ENCODE measurements around the gene CACNB2. TPM values are rescaled to one million over a fixed set of nuclear protein-coding genes. Genes with fewer than 3 reads are reported as not detected.
"Not testable (repeated sequence)": the region's sequence is repeated elsewhere in the genome, so short reads cannot be mapped to it uniquely, and the experiment has no call there.

The CACNB2 gene
- total and polyA plus RNA-seq, 2 experiments from 2014 or later = 101 to 172 TPM

DNA sequence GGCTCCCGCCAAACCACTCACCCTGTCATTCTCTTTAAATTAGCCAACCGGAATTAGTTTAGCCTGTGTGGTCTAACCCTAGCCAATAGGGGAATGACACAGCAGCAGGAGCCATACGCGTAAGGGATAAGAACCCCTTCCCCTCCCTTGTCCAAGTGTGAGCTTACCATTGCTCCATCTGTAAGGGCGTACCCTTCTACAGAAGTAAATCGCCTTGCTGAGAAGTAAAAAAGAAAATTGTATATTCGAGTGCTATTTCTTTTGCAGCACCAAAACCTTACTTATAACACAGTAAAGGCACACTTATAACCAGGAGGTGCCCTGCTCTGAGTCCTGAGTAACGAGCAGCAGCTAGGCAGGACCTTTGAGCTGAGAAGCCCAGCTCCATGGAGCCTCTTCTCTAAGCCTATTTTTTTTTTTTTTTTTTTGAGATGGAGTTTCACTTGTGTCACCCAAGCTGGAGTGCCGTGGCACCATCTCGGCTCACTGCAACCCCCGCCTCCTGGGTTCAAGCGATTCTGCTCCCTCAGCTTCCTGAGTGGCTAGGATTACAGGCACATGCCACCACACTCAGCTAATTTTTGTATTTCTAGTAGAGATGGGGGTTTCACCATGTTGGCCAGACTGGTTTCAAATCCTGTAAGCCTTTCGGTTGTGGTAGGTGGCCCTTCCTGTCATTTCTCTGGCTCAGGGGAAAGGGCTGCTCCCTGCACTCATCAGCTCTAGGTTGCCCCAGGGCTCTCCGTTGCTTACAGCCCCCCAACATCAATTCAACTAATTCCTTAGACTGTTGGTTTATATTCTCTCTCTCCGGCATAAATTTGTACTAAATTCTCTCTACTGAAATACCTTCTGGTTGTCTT, 437.8 kb downstream of the CACNB2 start:
- H3K4me3 ChIP-seq = no peak overlapping the region
- H3K9me3 ChIP-seq (ENCODE audit: low read depth) = no peaks in the 10 kb centered on the region
- H3K4me1 ChIP-seq (ENCODE audit: low read depth) = peaks cover 16% of the 10 kb centered on the region
- DNase-seq (ENCODE audit: low read depth in 1 of 2, low spot score in 1 of 2) = no peak
- TF ChIP-seq, protein P1, sequence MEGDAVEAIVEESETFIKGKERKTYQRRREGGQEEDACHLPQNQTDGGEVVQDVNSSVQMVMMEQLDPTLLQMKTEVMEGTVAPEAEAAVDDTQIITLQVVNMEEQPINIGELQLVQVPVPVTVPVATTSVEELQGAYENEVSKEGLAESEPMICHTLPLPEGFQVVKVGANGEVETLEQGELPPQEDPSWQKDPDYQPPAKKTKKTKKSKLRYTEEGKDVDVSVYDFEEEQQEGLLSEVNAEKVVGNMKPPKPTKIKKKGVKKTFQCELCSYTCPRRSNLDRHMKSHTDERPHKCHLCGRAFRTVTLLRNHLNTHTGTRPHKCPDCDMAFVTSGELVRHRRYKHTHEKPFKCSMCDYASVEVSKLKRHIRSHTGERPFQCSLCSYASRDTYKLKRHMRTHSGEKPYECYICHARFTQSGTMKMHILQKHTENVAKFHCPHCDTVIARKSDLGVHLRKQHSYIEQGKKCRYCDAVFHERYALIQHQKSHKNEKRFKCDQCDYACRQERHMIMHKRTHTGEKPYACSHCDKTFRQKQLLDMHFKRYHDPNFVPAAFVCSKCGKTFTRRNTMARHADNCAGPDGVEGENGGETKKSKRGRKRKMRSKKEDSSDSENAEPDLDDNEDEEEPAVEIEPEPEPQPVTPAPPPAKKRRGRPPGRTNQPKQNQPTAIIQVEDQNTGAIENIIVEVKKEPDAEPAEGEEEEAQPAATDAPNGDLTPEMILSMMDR (IDR thresholded peaks at IDR 0.05; ENCODE audit: low read depth, low read length) = no peak
- H3K36me3 ChIP-seq = no peaks in the 10 kb centered on the region
- H3K27ac ChIP-seq = no peak overlapping the region
- no peaks in the 10 kb centered on the region for H3K27me3 ChIP-seq

DNA sequence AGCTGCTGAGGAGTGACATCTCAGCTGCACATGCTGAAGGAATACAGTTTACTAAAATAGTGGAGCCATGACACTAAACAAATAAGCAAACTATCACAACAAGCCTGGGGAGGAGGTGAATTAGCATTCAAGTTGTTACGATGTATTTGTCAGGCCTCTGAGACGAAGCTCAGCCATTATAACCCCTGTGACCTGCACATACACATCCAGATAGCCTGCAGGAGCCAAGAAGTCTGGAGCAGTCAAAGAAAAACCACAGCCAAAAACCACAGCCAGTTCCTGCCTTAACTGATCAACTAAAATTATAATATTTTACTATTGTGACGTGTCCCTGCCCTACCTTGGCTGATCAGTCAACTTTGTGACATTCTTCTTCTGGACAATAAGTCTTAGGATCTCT, 442.6 kb downstream of the CACNB2 start:
- peaks cover 23% of the 10 kb centered on the region for H3K4me1 ChIP-seq (ENCODE audit: low read depth)
- peak; percentile 3 to 43 for DNase-seq (ENCODE audit: low read depth in 1 of 2, low spot score in 1 of 2)
- H3K4me3 ChIP-seq = no peak overlapping the region
- no peaks in the 10 kb centered on the region for H3K9me3 ChIP-seq (ENCODE audit: low read depth)
- TF ChIP-seq, protein P1 (IDR thresholded peaks at IDR 0.05; ENCODE audit: low read depth, low read length) = no peak
- no peaks in the 10 kb centered on the region for H3K27me3 ChIP-seq
- peak overlapping the region; percentile 79 for H3K27ac ChIP-seq
- H3K36me3 ChIP-seq = no peaks in the 10 kb centered on the region

DNA sequence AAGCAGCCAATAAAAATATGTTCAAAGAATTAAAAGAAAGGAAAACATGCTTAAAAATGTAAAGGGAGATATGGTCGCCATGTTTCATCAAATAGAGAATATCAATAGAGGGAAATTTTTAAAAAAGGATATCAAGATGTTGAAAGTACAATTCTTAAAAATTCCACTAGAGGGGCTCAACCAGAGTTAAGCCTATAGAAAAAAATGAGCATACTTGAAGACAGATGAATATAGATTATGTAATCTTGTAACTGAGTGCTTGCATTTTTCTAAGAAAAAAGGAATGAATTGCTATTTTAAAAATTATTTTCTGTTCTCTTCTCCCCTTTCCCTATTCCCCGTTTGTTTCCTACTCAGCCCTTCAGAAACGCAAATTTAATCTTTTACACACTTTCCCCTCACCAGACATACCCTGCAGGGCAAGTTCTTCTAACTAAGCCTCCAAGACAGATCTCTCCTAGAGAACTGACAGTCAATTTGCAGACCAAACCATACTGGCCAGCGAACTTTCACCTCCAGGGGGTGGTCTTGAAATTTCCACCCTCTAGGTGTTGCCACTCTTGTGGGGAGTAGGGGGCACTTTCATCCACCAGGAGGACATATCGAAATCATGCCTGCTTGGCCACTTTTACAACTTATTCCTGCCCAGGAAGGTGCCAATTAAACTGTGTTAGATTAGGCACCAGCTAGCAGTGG, 443.5 kb downstream of the CACNB2 start:
- no peak overlapping the region for H3K27ac ChIP-seq
- H3K27me3 ChIP-seq = no peaks in the 10 kb centered on the region
- DNase-seq (ENCODE audit: low read depth in 1 of 2, low spot score in 1 of 2) = peak in 1 of 2 donors; percentile 30
- no peak overlapping the region for H3K4me3 ChIP-seq
- H3K4me1 ChIP-seq (ENCODE audit: low read depth) = peaks cover 23% of the 10 kb centered on the region
- H3K36me3 ChIP-seq = no peaks in the 10 kb centered on the region
- TF ChIP-seq, protein P1 (IDR thresholded peaks at IDR 0.05; ENCODE audit: low read depth, low read length) = peak; percentile 36
- no peaks in the 10 kb centered on the region for H3K9me3 ChIP-seq (ENCODE audit: low read depth)

DNA sequence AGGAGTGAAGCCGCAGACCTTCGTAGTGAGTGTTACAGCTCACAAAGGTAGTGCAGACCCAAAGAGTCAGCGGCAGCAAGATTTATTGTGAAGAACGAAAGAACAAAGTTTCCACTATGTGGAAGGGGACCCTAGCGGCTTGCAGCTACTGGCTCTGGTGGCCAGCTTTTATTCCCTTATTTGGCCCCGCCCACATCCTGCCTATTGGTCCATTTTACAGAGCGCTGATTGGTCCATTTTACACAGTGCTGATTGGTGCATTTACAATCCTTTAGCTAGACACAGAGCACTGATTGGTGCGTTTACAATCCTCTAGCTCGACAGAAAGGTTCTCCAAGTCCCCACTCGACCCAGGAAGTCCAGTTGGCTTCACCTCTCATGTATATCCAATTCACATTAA, 446.4 kb downstream of the CACNB2 start:
- not testable (repeated sequence) for H3K36me3 ChIP-seq; H3K27me3 ChIP-seq; H3K27ac ChIP-seq; H3K9me3 ChIP-seq (ENCODE audit: low read depth); H3K4me3 ChIP-seq; DNase-seq (ENCODE audit: low read depth in 1 of 2, low spot score in 1 of 2)
- peaks cover 18% of the 10 kb centered on the region for H3K4me1 ChIP-seq (ENCODE audit: low read depth)

DNA sequence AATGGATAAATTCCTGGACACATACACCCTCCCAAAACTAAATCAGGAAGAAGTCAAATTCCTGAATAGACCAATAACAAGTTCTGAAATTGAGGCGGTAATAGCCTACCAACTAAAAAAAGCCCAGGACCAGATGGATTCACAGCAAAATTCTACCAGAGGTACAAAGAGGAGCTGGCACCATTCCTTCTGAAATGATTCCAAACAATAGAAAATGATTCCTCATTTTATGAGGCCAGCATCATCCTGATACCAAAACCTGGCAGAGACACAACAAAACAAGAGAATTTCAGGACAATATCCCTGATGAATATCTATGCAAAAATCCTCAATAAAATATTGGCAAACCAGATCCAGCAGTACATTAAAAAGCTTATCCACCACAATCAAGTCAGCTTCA, 450.9 kb downstream of the CACNB2 start:
- DNase-seq (ENCODE audit: low read depth in 1 of 2, low spot score in 1 of 2); H3K4me1 ChIP-seq (ENCODE audit: low read depth); H3K4me3 ChIP-seq; H3K36me3 ChIP-seq; H3K9me3 ChIP-seq (ENCODE audit: low read depth); H3K27ac ChIP-seq; H3K27me3 ChIP-seq: not testable (repeated sequence)

Other genes starting within 250 kb of the CACNB2 start
- 0.18 and 0.21 TPM in 2 replicates for gene SLC39A12, start 188.5 kb upstream of the CACNB2 start, total RNA-seq
- gene SLC39A12, start 188.5 kb upstream of the CACNB2 start, polyA plus RNA-seq = 0.29 TPM in 1 of 2 replicates, not detected in the other

Measured in cardiac muscle cell (in vitro differentiated cells and primary cell).